DMS 273 treated with DMSO at 0.1 percent for 48 hours (cell line): Measurements from ENCODE around the gene TACO1.

ENCODE experiments used
- DNase-seq: peaks from one replicate; lab custom pipeline; 2025; lab: John Stamatoyannopoulos, UW

The TACO1 gene

GRCh38 chr17:63640038-63640437, 39.3 kb downstream of the TACO1 start:
- DNase-seq = no peak

DNA sequence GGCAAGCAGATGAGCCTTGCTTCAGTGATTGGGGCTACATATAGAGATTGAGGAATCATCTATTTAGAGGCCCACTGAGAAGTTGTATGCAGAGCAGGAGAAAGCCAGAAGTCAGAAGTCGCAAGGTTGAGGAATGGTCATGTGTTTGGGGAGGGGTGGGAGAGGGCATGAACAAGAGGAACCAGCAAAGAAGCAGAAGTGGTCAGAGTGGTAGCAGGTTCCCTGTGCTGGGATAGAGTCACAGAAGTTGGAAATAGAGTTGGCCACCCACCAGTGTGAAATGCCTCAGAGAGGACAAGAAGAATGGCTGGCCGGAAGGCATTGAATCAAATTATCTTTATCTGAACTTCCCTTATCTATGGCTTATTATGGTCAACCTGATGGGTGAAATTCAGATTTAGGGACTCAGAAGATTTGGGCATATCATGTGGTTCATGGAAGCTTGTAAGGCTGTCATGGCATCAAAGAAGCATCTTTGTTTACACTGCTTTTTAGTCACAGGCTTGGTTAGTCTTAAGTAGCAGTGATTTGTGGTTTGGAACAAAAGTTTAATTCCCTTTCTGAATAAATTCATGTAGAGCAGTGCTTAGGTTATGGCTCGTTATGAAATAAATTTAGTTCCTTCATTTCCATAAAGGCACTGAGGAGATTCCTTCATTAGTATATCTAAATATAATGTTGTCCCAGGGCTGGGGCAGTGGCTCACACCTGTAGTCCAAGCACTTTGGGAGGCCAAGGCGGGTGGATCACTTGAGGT, 41.2 kb downstream of the TACO1 start:
- DNase-seq = no peak

DNA sequence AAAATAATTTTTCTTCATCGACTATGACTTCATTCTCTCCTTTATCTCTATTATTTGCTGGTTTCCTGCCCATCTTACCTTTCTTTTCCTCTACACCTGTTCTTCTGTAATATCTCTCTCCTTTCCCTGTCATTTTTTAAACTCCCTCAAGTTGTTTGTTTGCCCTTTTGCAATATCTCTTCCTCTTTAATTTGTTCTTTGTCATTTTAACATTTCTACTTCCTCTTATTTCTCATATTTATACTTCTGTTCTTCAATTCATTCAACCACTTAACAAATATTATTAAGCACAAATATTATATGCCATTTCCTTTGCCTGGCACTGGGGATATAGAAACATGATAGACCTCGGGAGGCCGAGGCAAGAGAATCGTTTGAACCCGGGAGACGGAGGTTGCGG, 44.2 kb downstream of the TACO1 start:
- DNase-seq = no peak

- DNase-seq = no peak
These were observed 45.2 kb downstream of the TACO1 start for GRCh38 chr17:63645775-63646487.

GRCh38 chr17:63646488-63646806, 45.8 kb downstream of the TACO1 start:
- no peak for DNase-seq

- DNase-seq = no peak
These were observed 46.5 kb downstream of the TACO1 start for GRCh38 chr17:63647065-63647725.

DNA sequence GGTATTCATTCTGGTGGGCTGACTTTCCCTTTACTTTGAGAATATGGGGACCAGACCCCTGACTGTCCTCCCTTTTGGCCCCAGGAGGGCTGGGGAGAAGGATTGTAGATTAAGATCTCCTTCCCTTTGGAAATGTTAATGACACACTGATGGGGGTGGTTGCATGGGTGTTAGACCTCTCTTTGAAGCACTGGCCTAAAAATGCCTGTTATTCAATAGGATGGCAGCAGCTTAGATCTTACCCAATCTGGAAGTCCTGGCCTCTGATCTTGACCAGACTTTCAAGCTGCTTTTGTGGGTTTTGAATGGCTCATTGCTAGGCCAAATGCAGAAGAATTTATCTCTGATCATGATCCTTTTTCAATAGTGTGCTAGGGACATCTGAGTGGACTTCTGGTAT, 47.2 kb downstream of the TACO1 start:
- DNase-seq = no peak

DNA sequence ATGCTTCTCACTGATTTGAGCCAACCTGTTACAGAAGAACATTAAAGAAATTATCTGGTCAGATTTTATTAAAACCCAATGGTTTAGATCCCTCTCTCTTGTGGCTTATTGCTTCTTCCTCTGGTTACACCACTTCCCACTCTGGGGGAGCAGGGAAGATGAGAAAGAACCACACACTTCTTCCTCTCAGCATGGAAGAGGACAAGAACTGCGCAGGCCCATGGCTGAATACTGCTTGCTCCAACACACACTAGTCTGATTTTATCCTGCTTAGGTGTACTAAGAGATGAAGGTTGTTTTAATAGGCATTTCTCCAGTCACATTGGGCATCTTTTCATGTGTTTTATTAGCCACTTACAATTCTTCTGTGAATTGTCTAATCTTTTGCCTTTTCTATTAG, 49.1 kb downstream of the TACO1 start:
- no peak for DNase-seq

DNA sequence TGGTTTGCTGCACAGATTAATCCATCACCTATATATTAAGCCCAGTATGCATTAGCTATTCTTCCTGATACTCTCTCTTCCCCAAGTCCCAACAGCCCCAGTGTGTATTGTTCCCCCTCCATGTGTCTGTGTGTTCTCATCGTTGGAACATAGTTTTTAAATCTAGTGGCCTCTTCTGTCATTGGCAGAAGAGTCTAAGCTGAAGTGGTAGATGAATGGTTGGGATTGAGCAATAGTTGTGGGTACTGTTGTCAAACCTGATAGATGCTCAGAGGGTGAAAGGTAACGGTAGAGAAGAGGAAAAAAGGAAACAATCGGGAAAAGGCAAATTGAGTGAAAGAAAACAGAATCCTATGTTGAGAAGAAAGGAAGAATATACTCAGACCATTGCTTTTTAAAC, 51.4 kb downstream of the TACO1 start:
- no peak for DNase-seq

- no peak for DNase-seq
These were observed 52.4 kb downstream of the TACO1 start for GRCh38 chr17:63653050-63653449.

- no peak for DNase-seq
These were observed 57.1 kb downstream of the TACO1 start for GRCh38 chr17:63657786-63658185.
